ENCODE results near the gene PRKG1. TPM values are rescaled to one million over a fixed set of nuclear protein-coding genes. Genes with fewer than 3 reads are reported as not detected.

The PRKG1 gene
- total and polyA plus RNA-seq, 2 of the 8 experiments (the other 6 are each of a cell fraction or from before 2014, with no cell fraction given), result 4.2 to 15.2 TPM

GRCh38 chr10:52276163-52276562 is 1201.9 kb downstream of the PRKG1 start (continued):
- TF ChIP-seq RNF2 (IDR thresholded peaks at IDR 0.05; ENCODE audit: borderline replicate concordance, low read depth, low read length, missing control alignments, poor library complexity, severe bottlenecking) (no peak), ASH2L (IDR thresholded peaks at IDR 0.05; ENCODE audit: low read length) (no peak), GTF2F1 (IDR thresholded peaks at IDR 0.05; ENCODE audit: borderline replicate concordance, low read depth, low read length) (no peak), TEAD4 (IDR thresholded peaks at IDR 0.05; ENCODE audit: low read depth, low read length) (no peak)

Data from H1 (cell line).